Neural cell (in vitro differentiated cells): ENCODE data around the gene DSPP. TPM values are rescaled to one million over a fixed set of nuclear protein-coding genes. Genes with fewer than 3 reads are reported as not detected.

ENCODE experiments used
- H2AFZ ChIP-seq: fragments of 200-600, 300-800 bp; sonication (generic), shearing (Covaris generic); 2 replicates; pipeline ENCODE4 v1.6.0; 2014; ENCODE audit warnings: low read depth, mild to moderate bottlenecking, antibody characterized with exemption, low read length, moderate library complexity
- H3F3A ChIP-seq: fragments of 200-600 bp; shearing (Covaris generic); 2 replicates; pipeline ENCODE4 v1.6.1; 2016; ENCODE audit warnings: mild to moderate bottlenecking, moderate library complexity, mixed read lengths, antibody characterized with exemption, low read length; ENCODE audit not compliant: insufficient read depth, poor library complexity, severe bottlenecking
- H3K27ac ChIP-seq: fragments of 200-600, 300-800 bp; sonication (generic), shearing (Covaris generic); 2 replicates; pipeline ENCODE4 v1.5.1; 2014; ENCODE audit warnings: mild to moderate bottlenecking, low read length, moderate library complexity
- H3K27me3 ChIP-seq: fragments of 300-800, 200-600 bp; sonication (generic), shearing (Covaris generic); 2 replicates; pipeline ENCODE4 v1.6.0; 2014; ENCODE audit warnings: mild to moderate bottlenecking, low read depth, low read length, moderate library complexity; ENCODE audit not compliant: insufficient read depth
- H3K36me3 ChIP-seq: fragments of 300-800, 200-600 bp; sonication (generic), shearing (Covaris generic); 2 replicates; pipeline ENCODE4 v1.5.1; 2014; ENCODE audit warnings: mild to moderate bottlenecking, antibody characterized with exemption, low read length, moderate library complexity; ENCODE audit not compliant: insufficient read depth
- H3K4me2 ChIP-seq: fragments of 300-800, 200-600 bp; sonication (generic), shearing (Covaris generic); 2 replicates; pipeline ENCODE4 v1.6.0; 2014; ENCODE audit warnings: mild to moderate bottlenecking, low read length
- H3K4me3 ChIP-seq: fragments of 300-800, 200-600 bp; sonication (generic), shearing (Covaris generic); 2 replicates; pipeline ENCODE4 v1.5.1; 2014; ENCODE audit warnings: mild to moderate bottlenecking, low read length, moderate library complexity
- H3K79me2 ChIP-seq: fragments of 200-600 bp; shearing (Covaris generic); replicated peaks from 2 replicates; pipeline ENCODE4 v1.6.0; 2014; ENCODE audit warnings: mild to moderate bottlenecking, low read length, moderate library complexity; ENCODE audit not compliant: insufficient read depth
- H3K9ac ChIP-seq: fragments of 300-800, 200-600 bp; sonication (generic), shearing (Covaris generic); 2 replicates; pipeline ENCODE4 v1.6.1; 2016; ENCODE audit warnings: mild to moderate bottlenecking, low read length, mixed read lengths
- H3K9me2 ChIP-seq: fragments of 200-600 bp; shearing (Covaris generic); 2 replicates; pipeline ENCODE4 v1.6.1; 2016; ENCODE audit warnings: mild to moderate bottlenecking, low read length, mixed read lengths; ENCODE audit not compliant: insufficient read depth
- H3K9me3 ChIP-seq: fragments of 200-600, 300-800 bp; sonication (generic), shearing (Covaris generic); 2 replicates; pipeline ENCODE4 v1.6.1; 2016; ENCODE audit warnings: mild to moderate bottlenecking, mixed run types, low read length, moderate library complexity, mixed read lengths
- H4K20me1 ChIP-seq: fragments of 200-600 bp; shearing (Covaris generic); 2 replicates; pipeline ENCODE4 v1.6.1; 2016; ENCODE audit warnings: mild to moderate bottlenecking, mixed run types; ENCODE audit not compliant: insufficient read depth
- CTCF ChIP-seq: fragments of 450-650 bp; IDR thresholded peaks from 2 replicates; pipeline ENCODE4 v1.5.1; 2014; ENCODE audit warnings: antibody characterized with exemption, mild to moderate bottlenecking, moderate library complexity; ENCODE audit not compliant: poor library complexity, severe bottlenecking
- EP300 ChIP-seq: fragments of 450-650 bp; conservative IDR thresholded peaks from 2 replicates; pipeline ENCODE4 v1.6.1; 2014; ENCODE audit warnings: antibody characterized with exemption, mild to moderate bottlenecking, moderate library complexity; ENCODE audit not compliant: poor library complexity, severe bottlenecking
- EZH2 ChIP-seq: fragments of 200-600, 300-800 bp; shearing (Covaris generic), sonication (generic); IDR thresholded peaks from 2 replicates; pipeline ENCODE4 v1.6.1; 2014; ENCODE audit warnings: antibody characterized with exemption, low read length, borderline replicate concordance, mild to moderate bottlenecking; ENCODE audit not compliant: insufficient read depth, poor library complexity, severe bottlenecking
- MXI1 ChIP-seq: fragments of 450-650 bp; conservative IDR thresholded peaks from 2 replicates; pipeline ENCODE4 v1.6.1; 2014; ENCODE audit warnings: antibody characterized with exemption, mild to moderate bottlenecking; ENCODE audit not compliant: poor library complexity, severe bottlenecking
- POLR2AphosphoS5 ChIP-seq: IDR thresholded peaks from 2 replicates; pipeline ENCODE4 v1.6.1; 2012
- RAD21 ChIP-seq: fragments of 450-650 bp; conservative IDR thresholded peaks from 2 replicates; pipeline ENCODE4 v1.6.1; 2014; ENCODE audit warnings: antibody characterized with exemption, mild to moderate bottlenecking, moderate library complexity
- REST ChIP-seq: IDR thresholded peaks from 2 replicates; pipeline ENCODE4 v1.6.1; 2012; ENCODE audit warnings: borderline replicate concordance
- SMC3 ChIP-seq: fragments of 450-650 bp; conservative IDR thresholded peaks from 2 replicates; pipeline ENCODE4 v1.6.1; 2014; ENCODE audit warnings: antibody characterized with exemption, mild to moderate bottlenecking, moderate library complexity; ENCODE audit not compliant: poor library complexity
- TAF1 ChIP-seq: IDR thresholded peaks from 2 replicates; pipeline ENCODE4 v1.6.1; 2012; ENCODE audit warnings: low read depth
- polyA plus RNA-seq: library from polyadenylated mRNA; depleted of rRNA; stranded (reverse); fragments of >200 nt; gene quantifications from 2 replicates; pipeline ENCODE4 v1.2.3, GENCODE V29; 2014

The DSPP gene
- polyA plus RNA-seq, 1 donor from 2014 or later, result not detected

GRCh38 chr4:87592124-87592523 is 16.2 kb upstream of the DSPP start:
- no peaks in the 10 kb centered on the region for H3F3A ChIP-seq
- H3K27me3 ChIP-seq, result no peaks in the 10 kb centered on the region
- no peaks in the 10 kb centered on the region for H3K79me2 ChIP-seq
- H3K36me3 ChIP-seq, result no peaks in the 10 kb centered on the region
- H3K9me2 ChIP-seq, result no peaks in the 10 kb centered on the region
- no peaks in the 10 kb centered on the region for H3K9me3 ChIP-seq
- no peak overlapping the region for H3K27ac ChIP-seq
- TF ChIP-seq CTCF (no peak), RAD21 (no peak), EZH2 (no peak)
- no peak overlapping the region for H2AFZ ChIP-seq
- no peak overlapping the region for H3K9ac ChIP-seq
- H4K20me1 ChIP-seq, result no peaks in the 10 kb centered on the region
- no peak overlapping the region for H3K4me3 ChIP-seq
- no peak overlapping the region for H3K4me2 ChIP-seq

- no peak overlapping the region for H3K4me2 ChIP-seq
- no peak for TF ChIP-seq REST
- TF ChIP-seq POLR2AphosphoS5, result no peak
- TF ChIP-seq CTCF, result no peak
- TF ChIP-seq MXI1, result no peak
- no peak for TF ChIP-seq TAF1
- TF ChIP-seq RAD21, result no peak
- no peak for TF ChIP-seq EZH2
- no peak for TF ChIP-seq SMC3
- TF ChIP-seq EP300, result no peak
- H3F3A ChIP-seq, result no peaks in the 10 kb centered on the region
- no peaks in the 10 kb centered on the region for H3K9me2 ChIP-seq
- H3K36me3 ChIP-seq, result no peaks in the 10 kb centered on the region
- H4K20me1 ChIP-seq, result no peaks in the 10 kb centered on the region
- no peaks in the 10 kb centered on the region for H3K79me2 ChIP-seq
- H3K9me3 ChIP-seq, result no peaks in the 10 kb centered on the region
- H2AFZ ChIP-seq, result no peak overlapping the region
- H3K27ac ChIP-seq, result no peak overlapping the region
- H3K27me3 ChIP-seq, result no peaks in the 10 kb centered on the region
- no peak overlapping the region for H3K9ac ChIP-seq
- H3K4me3 ChIP-seq, result no peak overlapping the region
Observed at GRCh38 chr4:87601361-87601760, 7.0 kb upstream of the DSPP start.
